Prostate gland (tissue), 2 donors: Measurements from ENCODE around the gene BCL2L2.

Source experiments
- CTCF ChIP-seq, 4 experiments: fragments of 200-600 bp in 2 of 4; fragments of 450-650 bp in 2 of 4; sonication (generic) in 2 of 4; IDR thresholded peaks; 1 replicate in 3 of 4; 2 replicates in 1 of 4; pipeline ENCODE4 v1.5.1; 2016 to 2019; ENCODE audit warnings: antibody characterized with exemption in 4 of 4, mild to moderate bottlenecking in 2 of 4, moderate library complexity in 2 of 4
- POLR2AphosphoS5 ChIP-seq: sonication (generic); formaldehyde crosslinking; IDR thresholded peaks from one replicate; pipeline ENCODE4 v1.6.1; 2017; ENCODE audit warnings: antibody characterized with exemption

- TF ChIP-seq CTCF (IDR thresholded peaks at IDR 0.05) (no peak), POLR2AphosphoS5 (no peak)
Observed at GRCh38 chr14:23277189-23277588, 29.4 kb upstream of the BCL2L2 start.
